HG03571 (cell line): ENCODE data around the gene LDHB.
"Not testable (repeated sequence)": the region's sequence is repeated elsewhere in the genome, so short reads cannot be mapped to it uniquely, and the experiment has no call there.

Experiments used
- ATAC-seq: cut with Tn5 transposase; IDR thresholded peaks from one replicate; pipeline ENCODE4 v1.9.1; 2021; ENCODE audit not compliant: unreplicated experiment

The LDHB gene

GRCh38 chr12:21614506-21614905, 43.1 kb downstream of the LDHB start:
- no peak for ATAC-seq

GRCh38 chr12:21613931-21614330, 43.7 kb downstream of the LDHB start:
- ATAC-seq, result no peak

- ATAC-seq, result no peak
These were observed 49.4 kb downstream of the LDHB start for GRCh38 chr12:21608196-21608595.

- no peak for ATAC-seq
These were observed 49.9 kb downstream of the LDHB start for GRCh38 chr12:21607701-21608100.

- no peak for ATAC-seq
These were observed 51.5 kb downstream of the LDHB start for GRCh38 chr12:21606175-21606574.

- no peak for ATAC-seq
These were observed 53.2 kb downstream of the LDHB start, which contains the start of gene GYS2 for GRCh38 chr12:21604245-21605101. Gene GYS2, minus strand, starts transcription at chr12:21604847. Its CDS starts 255 bp downstream, at chr12:21604592.

GRCh38 chr12:21602774-21603173, 54.9 kb downstream of the LDHB start:
- no peak for ATAC-seq

GRCh38 chr12:21600196-21600595, 57.4 kb downstream of the LDHB start:
- ATAC-seq, result no peak

GRCh38 chr12:21599143-21599999, 58.3 kb downstream of the LDHB start:
- ATAC-seq, result no peak

GRCh38 chr12:21598651-21599050, 59.0 kb downstream of the LDHB start:
- no peak for ATAC-seq

- not testable (repeated sequence) for ATAC-seq
These were observed 62.3 kb downstream of the LDHB start for GRCh38 chr12:21595356-21595755.

- ATAC-seq, result no peak
These were observed 72.2 kb downstream of the LDHB start for GRCh38 chr12:21585485-21585884.
